Heart left ventricle (tissue), 16 donors: Measurements from ENCODE around the gene PDIK1L. TPM values are rescaled to one million over a fixed set of nuclear protein-coding genes. Genes with fewer than 3 reads are reported as not detected.

Experiments used
- ATAC-seq, 4 donors: fragments of 200-7000 bp; cut with Tn5 transposase; one replicate each; pipeline ENCODE4 v1.9.1; 2020 to 2022; ENCODE audit warnings: moderate library complexity in 4 of 4, mild to moderate bottlenecking in 3 of 4, moderate number of reproducible peaks in 1 of 4
- DNase-seq, 5 donors: peaks; one replicate each; pipeline ENCODE4 v3.0.0-alpha.2; 2020
- H3K27ac ChIP-seq, 12 donors: fragments of 200-600 bp; sonication (generic) in 4 of 12; one replicate each; pipeline versions ENCODE4 v1.5.0 to v1.8.0; 2016 to 2022; ENCODE audit warnings: mild to moderate bottlenecking in 2 of 12
- H3K27me3 ChIP-seq, 9 donors: fragments of 200-600 bp; sonication (generic) in 2 of 9; one replicate each; pipeline versions ENCODE4 v1.5.1 to v1.8.0; 2016 to 2022; ENCODE audit warnings: mild to moderate bottlenecking in 3 of 9
- H3K36me3 ChIP-seq, 9 donors: fragments of 200-600 bp; sonication (generic) in 2 of 9; one replicate each; pipeline versions ENCODE4 v1.5.0 to v1.8.0; 2018 to 2022; ENCODE audit warnings: mild to moderate bottlenecking in 2 of 9
- H3K4me1 ChIP-seq, 12 donors: fragments of 200-600 bp; sonication (generic) in 4 of 12; one replicate each; pipeline versions ENCODE4 v1.5.0 to v1.8.0; 2016 to 2022; ENCODE audit warnings: mild to moderate bottlenecking in 3 of 12
- H3K4me3 ChIP-seq, 12 donors: fragments of 200-600 bp; sonication (generic) in 4 of 12; one replicate each; pipeline versions ENCODE4 v1.5.0 to v1.8.0; 2017 to 2022; ENCODE audit warnings: mild to moderate bottlenecking in 9 of 12, moderate library complexity in 4 of 12
- H3K9me3 ChIP-seq, 12 donors: fragments of 200-600 bp; sonication (generic) in 4 of 12; one replicate each; pipeline versions ENCODE4 v1.5.0 to v1.8.0; 2016 to 2022; ENCODE audit warnings: mild to moderate bottlenecking in 1 of 12
- POLR2A ChIP-seq, 2 donors: fragments of 450-650 bp; IDR thresholded peaks; one replicate each; pipeline ENCODE4 v1.6.1; 2017; ENCODE audit warnings: antibody characterized with exemption in 2 of 2, mild to moderate bottlenecking in 2 of 2, moderate library complexity in 2 of 2
- WGBS, 4 donors: extraction: QIAGEN DNeasy Blood & Tissue Kit in 2 of 4; methylation state at CpG; one replicate each; pipeline versions ENCODE4 v1.1.5 to v1.1.7; 2013 to 2018; 5-methylcytosine and 5-hydroxymethylcytosine counted together
- intact Hi-C, 10 donors: fragments of 100-400 bp; cut with DNase I; formaldehyde crosslinking; loops; one replicate each; pipeline versions ENCODE4 v1.11.1 to v1.14.2; 2022
- polyA plus RNA-seq, 2 donors: library from polyadenylated mRNA; stranded (reverse); fragments of 200-250 nt; gene quantifications; one replicate each; pipeline ENCODE4 v1.2.3, GENCODE V29; 2013
- total RNA-seq, 9 donors: library from RNA; depleted of rRNA in 2 of 9; stranded (reverse); fragments of >200 nt in 2 of 9; fragmentation: NEBNext Ultra II Directional in 3 of 9; extraction: Animal tissue kit (Norgen Biotek cat#: 25700) in 3 of 9; gene quantifications; one replicate each; pipeline versions ENCODE4 v1.1.0 to v1.2.4, GENCODE V29; 2016 to 2023
- TF ChIP-seq, protein P1 (sequence below), 12 donors: fragments of 200-600 bp; sonication (generic) in 4 of 12; IDR thresholded peaks; one replicate each; pipeline versions ENCODE4 v1.5.0 to v1.8.0; 2018 to 2022; ENCODE audit warnings: antibody characterized with exemption in 12 of 12, mild to moderate bottlenecking in 5 of 12
- donor health status: ischemic (EF 13 %, LVEDD 7.1; RV severe dilation, severe dysfunction).
- donor health status: healthy with polysubstance abuse.
- donor health status: DM: no; HTN: yes; CAD: no.
- donor health status: DM: no; HTN: no; CAD: no.
- donor health status: ischemic (EF 25% LVEDD 6.9; RV normal size, moderate dysfunction).
- donor health status: ischemic (EF 25% LVEDD 5.7; RV mildly dilated, moderate dysfunction).
- donor health status: healthy.
- donor health status: DM: yes; HTN: yes; CAD: no.
- donor health status: ischemic (EF 35%, LVEDD 5.7; RV mildly dilated, moderate dysfunction).
- donor health status: nonischemic (EF 11% LVEDD 7.7; RV severe dilation, severe dysfunction).
- donor health status: DM: yes; HTN: yes; CAD: no.
- donor health status: PGD.
- donor health status: ischemic (EF 29% LVEDD 5.4; RV normal size, mild dysfunction).
- donor health status: nonischemic (EF 23%, LVEDD 6.1; RV moderate dilation, normal function).

PDIK1L gene
- total and polyA plus RNA-seq, 11 donors: 2.1 to 9.3 (median 5.7) TPM

DNA sequence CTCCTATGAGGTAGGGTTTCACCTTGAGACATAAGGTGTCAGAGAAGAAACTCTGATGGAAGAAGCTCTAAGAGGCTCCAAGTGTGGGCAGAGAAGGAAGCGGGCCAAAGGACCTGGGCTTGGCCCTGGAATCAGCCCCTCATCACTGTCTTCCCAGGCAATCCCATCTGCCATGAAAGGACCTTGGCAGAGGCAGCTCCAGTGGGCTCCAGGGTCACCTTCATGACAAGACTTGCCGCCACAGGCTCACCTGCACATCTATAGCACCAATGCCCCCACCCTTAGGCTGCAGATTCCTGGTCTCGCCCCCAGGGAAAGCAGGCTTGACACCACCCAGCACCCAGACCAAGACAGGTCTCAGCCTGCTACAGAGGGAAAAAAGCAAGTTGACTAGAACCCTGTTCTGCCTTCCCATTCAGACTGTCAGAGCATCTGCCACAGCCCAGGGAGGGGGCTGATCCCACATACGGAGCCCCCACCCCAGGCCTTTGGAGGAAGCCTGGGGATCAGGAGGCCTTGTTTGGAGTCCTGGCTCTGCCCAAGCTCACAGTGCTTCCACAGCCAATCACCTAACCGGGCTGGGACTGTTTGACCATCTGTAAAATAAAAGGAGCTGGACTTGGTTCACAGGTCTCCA is 46.8 kb downstream of the PDIK1L start:
- Histone ChIP-seq H3K27me3 (peaks cover 0 to 42% (median 0%) of the 10 kb centered on the region in 9 donors), H3K4me1 (peaks cover 6 to 93% (median 53%) of the 10 kb centered on the region in 12 donors), H3K36me3 (no peaks in the 10 kb centered on the region), H3K4me3 (peak overlapping the region in 11 of 12 donors; percentile 1 to 73 (median 60)), H3K9me3 (no peaks in the 10 kb centered on the region), H3K27ac (peak overlapping the region; percentile 74 to 99 (median 90))
- no peak for DNase-seq
- intact Hi-C loops: loop anchor here in 3 of 10 donors (5.0 to 10.0 kb wide), 3 partner anchors 121 to 254 kb away; partner anchors contain the start of genes EXTL1 (in 1 of the 3) and STMN1 (in 1 of the 3)
- peak in 1 of 4 donors; percentile 6 for ATAC-seq
- 58 to 67% (median 62%) methylated on average over 3 to 5 of the region's 5 CpGs for WGBS, 4 donors
- no peak for TF ChIP-seq POLR2A (IDR thresholded peaks at IDR 0.05)
- TF ChIP-seq, protein P1, sequence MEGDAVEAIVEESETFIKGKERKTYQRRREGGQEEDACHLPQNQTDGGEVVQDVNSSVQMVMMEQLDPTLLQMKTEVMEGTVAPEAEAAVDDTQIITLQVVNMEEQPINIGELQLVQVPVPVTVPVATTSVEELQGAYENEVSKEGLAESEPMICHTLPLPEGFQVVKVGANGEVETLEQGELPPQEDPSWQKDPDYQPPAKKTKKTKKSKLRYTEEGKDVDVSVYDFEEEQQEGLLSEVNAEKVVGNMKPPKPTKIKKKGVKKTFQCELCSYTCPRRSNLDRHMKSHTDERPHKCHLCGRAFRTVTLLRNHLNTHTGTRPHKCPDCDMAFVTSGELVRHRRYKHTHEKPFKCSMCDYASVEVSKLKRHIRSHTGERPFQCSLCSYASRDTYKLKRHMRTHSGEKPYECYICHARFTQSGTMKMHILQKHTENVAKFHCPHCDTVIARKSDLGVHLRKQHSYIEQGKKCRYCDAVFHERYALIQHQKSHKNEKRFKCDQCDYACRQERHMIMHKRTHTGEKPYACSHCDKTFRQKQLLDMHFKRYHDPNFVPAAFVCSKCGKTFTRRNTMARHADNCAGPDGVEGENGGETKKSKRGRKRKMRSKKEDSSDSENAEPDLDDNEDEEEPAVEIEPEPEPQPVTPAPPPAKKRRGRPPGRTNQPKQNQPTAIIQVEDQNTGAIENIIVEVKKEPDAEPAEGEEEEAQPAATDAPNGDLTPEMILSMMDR (IDR thresholded peaks at IDR 0.05): no peak

DNA sequence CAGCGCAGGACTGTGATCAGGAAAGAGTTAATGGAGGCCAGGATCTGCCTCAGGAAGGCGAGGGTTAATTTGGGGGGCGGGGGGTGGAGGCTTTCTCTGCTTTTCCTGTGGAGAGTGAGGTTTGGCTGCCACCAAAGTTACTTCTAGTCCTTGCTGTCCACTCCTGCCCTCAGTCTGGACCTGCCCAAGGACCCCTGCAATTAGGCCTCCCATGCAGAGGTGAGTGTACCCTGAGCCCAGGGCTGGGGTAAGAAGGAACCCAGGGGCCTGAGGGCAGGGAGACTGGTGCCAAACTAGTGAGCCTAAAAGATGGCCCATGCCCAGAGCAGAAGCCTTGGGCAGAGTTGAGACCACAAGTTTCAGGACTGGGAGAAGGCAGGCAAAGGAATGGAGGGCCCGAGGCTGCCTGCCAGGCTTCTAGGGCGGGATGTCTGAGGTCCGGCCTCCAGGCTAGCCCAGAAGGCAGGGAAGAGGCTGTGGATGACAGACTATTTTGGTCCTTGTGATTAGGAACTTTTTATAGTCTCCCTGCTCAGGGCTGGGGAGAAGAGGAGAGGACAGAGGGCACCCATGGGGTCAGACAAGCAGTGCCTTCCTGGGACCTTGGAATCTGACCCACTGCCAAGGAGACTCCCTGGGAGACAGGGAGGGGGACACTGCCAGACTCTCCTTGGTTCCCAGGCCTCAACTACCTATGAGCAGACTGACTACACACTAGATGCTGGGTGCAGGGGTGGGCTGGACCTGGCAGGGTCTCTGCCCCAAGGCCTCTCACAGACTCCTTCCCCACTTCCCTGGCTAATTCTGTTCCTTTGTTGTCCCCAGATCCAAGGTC is 47.5 kb downstream of the PDIK1L start, which contains the start of gene FAM110D:
Gene FAM110D (plus strand): TSS at position 172 of the 835 bp plus-strand sequence. CDS start 2,213 bp downstream, outside the sequence.
- DNase-seq: peak in 4 of 5 donors; percentile 66 to 79 (median 70)
- intact Hi-C loops: loop anchor here in 3 of 10 donors (5.0 to 10.0 kb wide), 3 partner anchors 122 to 254 kb away; partner anchors contain the start of genes EXTL1 (in 1 of the 3) and STMN1 (in 1 of the 3)
- 13 to 25% (median 19%) methylated on average over 5 to 6 of the region's 6 CpGs for WGBS, 4 donors
- H3K9me3 ChIP-seq: no peaks in the 10 kb centered on the region
- ATAC-seq: peak; percentile 73 to 78 (median 75)
- H3K4me3 ChIP-seq: peak within 1 kb of the TSS; percentile 1 to 73 (median 60)
- H3K27me3 ChIP-seq: peaks cover 0 to 48% (median 0%) of the 10 kb centered on the region in 9 donors
- H3K36me3 ChIP-seq: no peaks in the 10 kb centered on the region
- H3K27ac ChIP-seq: peak within 1 kb of the TSS; percentile 74 to 99 (median 90)
- TF ChIP-seq, protein P1 (IDR thresholded peaks at IDR 0.05): no peak
- peak in 1 of 2 donors; percentile 68 for TF ChIP-seq POLR2A (IDR thresholded peaks at IDR 0.05)
- peaks cover 6 to 95% (median 57%) of the 10 kb centered on the region in 12 donors for H3K4me1 ChIP-seq

DNA sequence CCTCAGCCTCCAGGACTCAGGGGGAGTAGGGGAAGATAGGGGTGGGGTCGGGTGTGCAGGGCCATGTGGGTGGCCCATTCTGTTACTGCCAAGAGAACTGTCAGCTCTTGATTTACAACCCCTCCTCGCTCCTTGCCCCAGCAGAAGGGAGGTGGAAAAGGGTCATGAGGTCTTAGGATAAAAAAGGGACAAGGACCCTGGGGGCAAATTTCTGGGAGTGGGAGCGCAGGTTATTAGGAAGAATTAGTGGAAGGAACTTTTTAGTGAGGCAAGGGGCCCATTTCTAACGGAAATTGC is 48.1 kb downstream of the PDIK1L start:
- no peaks in the 10 kb centered on the region for H3K36me3 ChIP-seq
- peaks cover 6 to 95% (median 53%) of the 10 kb centered on the region in 12 donors for H3K4me1 ChIP-seq
- DNase-seq: no peak
- WGBS, 4 donors: 43 to 54% (median 48%) methylated on average over 4 of the region's 4 CpGs
- peak overlapping the region; percentile 74 to 99 (median 90) for H3K27ac ChIP-seq
- H3K27me3 ChIP-seq: peaks cover 0 to 48% (median 0%) of the 10 kb centered on the region in 9 donors
- peak overlapping the region; percentile 1 to 73 (median 60) for H3K4me3 ChIP-seq
- H3K9me3 ChIP-seq: no peaks in the 10 kb centered on the region
- no peak for ATAC-seq
- intact Hi-C loops: loop anchor here (5.0 to 10.0 kb wide), 7 partner anchors 47 to 255 kb away; partner anchors contain the start of genes STMN1 (in 2 of the 10), CEP85 (in 1 of the 10), EXTL1 (in 1 of the 10) and PDIK1L (in 1 of the 10)
- TF ChIP-seq POLR2A (IDR thresholded peaks at IDR 0.05): no peak
- TF ChIP-seq, protein P1 (IDR thresholded peaks at IDR 0.05): no peak
